ENCODE data around the gene TDRKH. TPM values are rescaled to one million over a fixed set of nuclear protein-coding genes. Genes with fewer than 3 reads are reported as not detected.

Gene TDRKH
- total and polyA plus RNA-seq, 2 of the 13 experiments (the other 11 are each of a cell fraction or from before 2014, with no cell fraction given) = 3.9 to 5.4 TPM

- TF ChIP-seq CREB1 (IDR thresholded peaks at IDR 0.05) (no peak), CREB1 (CRISPR knock-in tag; IDR thresholded peaks at IDR 0.05) (no peak), PBX3 (CRISPR knock-in tag; IDR thresholded peaks at IDR 0.05; ENCODE audit: borderline replicate concordance) (no peak), ZNF761 (CRISPR knock-in tag; conservative IDR thresholded peaks at IDR 0.05) (no peak), FOXK1 (CRISPR knock-in tag; IDR thresholded peaks at IDR 0.05; ENCODE audit: borderline replicate concordance, low read depth) (no peak), CHCHD3 (CRISPR knock-in tag; IDR thresholded peaks at IDR 0.05) (no peak), NCOA5 (CRISPR knock-in tag; IDR thresholded peaks at IDR 0.05) (no peak), CREBL2 (CRISPR knock-in tag; IDR thresholded peaks at IDR 0.05; ENCODE audit: borderline replicate concordance) (no peak), KMT2B (CRISPR knock-in tag; IDR thresholded peaks at IDR 0.05) (0 out of 2 replicates have a peak, but pooled peaks have one; percentile 30), CAMTA2 (CRISPR knock-in tag; IDR thresholded peaks at IDR 0.05; ENCODE audit: borderline replicate concordance) (no peak), ZNF644 (CRISPR knock-in tag; IDR thresholded peaks at IDR 0.05; ENCODE audit: low read depth) (no peak), SMARCC2 (IDR thresholded peaks at IDR 0.05) (no peak), ZNF577 (CRISPR knock-in tag; IDR thresholded peaks at IDR 0.05; ENCODE audit: borderline replicate concordance, low read depth) (no peak), XRCC5 (optimal IDR thresholded peaks at IDR 0.05; ENCODE audit: low read length) (peak; percentile 58), ZNF562 (CRISPR knock-in tag; IDR thresholded peaks at IDR 0.05; ENCODE audit: borderline replicate concordance) (no peak), ZBED4 (CRISPR knock-in tag; IDR thresholded peaks at IDR 0.05; ENCODE audit: borderline replicate concordance) (no peak), ZNF331 (CRISPR knock-in tag; IDR thresholded peaks at IDR 0.05) (peak; percentile 19; the same call in 1 of the 2 replicates)
- TF ChIP-seq, protein P1, sequence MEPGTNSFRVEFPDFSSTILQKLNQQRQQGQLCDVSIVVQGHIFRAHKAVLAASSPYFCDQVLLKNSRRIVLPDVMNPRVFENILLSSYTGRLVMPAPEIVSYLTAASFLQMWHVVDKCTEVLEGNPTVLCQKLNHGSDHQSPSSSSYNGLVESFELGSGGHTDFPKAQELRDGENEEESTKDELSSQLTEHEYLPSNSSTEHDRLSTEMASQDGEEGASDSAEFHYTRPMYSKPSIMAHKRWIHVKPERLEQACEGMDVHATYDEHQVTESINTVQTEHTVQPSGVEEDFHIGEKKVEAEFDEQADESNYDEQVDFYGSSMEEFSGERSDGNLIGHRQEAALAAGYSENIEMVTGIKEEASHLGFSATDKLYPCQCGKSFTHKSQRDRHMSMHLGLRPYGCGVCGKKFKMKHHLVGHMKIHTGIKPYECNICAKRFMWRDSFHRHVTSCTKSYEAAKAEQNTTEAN (CRISPR knock-in tag; conservative IDR thresholded peaks at IDR 0.05) = no peak
- TF ChIP-seq, protein P2, sequence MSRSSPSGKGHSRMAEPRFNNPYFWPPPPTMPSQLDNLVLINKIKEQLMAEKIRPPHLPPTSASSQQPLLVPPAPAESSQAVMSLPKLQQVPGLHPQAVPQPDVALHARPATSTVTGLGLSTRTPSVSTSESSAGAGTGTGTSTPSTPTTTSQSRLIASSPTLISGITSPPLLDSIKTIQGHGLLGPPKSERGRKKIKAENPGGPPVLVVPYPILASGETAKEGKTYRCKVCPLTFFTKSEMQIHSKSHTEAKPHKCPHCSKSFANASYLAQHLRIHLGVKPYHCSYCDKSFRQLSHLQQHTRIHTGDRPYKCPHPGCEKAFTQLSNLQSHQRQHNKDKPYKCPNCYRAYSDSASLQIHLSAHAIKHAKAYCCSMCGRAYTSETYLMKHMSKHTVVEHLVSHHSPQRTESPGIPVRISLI (CRISPR knock-in tag; IDR thresholded peaks at IDR 0.05; ENCODE audit: borderline replicate concordance) = no peak
- TF ChIP-seq, protein P3, sequence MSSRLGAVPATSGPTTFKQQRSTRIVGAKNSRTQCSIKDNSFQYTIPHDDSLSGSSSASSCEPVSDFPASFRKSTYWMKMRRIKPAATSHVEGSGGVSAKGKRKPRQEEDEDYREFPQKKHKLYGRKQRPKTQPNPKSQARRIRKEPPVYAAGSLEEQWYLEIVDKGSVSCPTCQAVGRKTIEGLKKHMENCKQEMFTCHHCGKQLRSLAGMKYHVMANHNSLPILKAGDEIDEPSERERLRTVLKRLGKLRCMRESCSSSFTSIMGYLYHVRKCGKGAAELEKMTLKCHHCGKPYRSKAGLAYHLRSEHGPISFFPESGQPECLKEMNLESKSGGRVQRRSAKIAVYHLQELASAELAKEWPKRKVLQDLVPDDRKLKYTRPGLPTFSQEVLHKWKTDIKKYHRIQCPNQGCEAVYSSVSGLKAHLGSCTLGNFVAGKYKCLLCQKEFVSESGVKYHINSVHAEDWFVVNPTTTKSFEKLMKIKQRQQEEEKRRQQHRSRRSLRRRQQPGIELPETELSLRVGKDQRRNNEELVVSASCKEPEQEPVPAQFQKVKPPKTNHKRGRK (CRISPR knock-in tag; IDR thresholded peaks at IDR 0.05) = no peak
Observed at GRCh38 chr1:151839457-151840403, 49.4 kb upstream of the TDRKH start, which contains the start of gene C2CD4D (continued).
